SU-DHL-6 (cell line): ENCODE results near the gene MPO.

Experiments used
- H2AFZ ChIP-seq: fragments of 200-600 bp; sonication (generic); 2 replicates; pipeline ENCODE4 v1.6.1; 2014; ENCODE audit warnings: low read depth, mild to moderate bottlenecking, moderate library complexity, mixed read lengths, antibody characterized with exemption, low read length; ENCODE audit not compliant: severe bottlenecking
- H3F3A ChIP-seq: fragments of 200-600 bp; shearing (Covaris generic); 2 replicates; pipeline ENCODE4 v1.6.0; 2016; ENCODE audit warnings: antibody characterized with exemption, mild to moderate bottlenecking; ENCODE audit not compliant: insufficient read depth
- H3K27ac ChIP-seq: fragments of 200-600 bp; sonication (generic); 2 replicates; pipeline ENCODE4 v1.5.1; 2016; ENCODE audit warnings: low read depth, mild to moderate bottlenecking, low read length, moderate library complexity, mixed read lengths
- H3K27me3 ChIP-seq: fragments of 200-600 bp; sonication (generic), shearing (Covaris generic); 2 replicates; pipeline ENCODE4 v1.6.0; 2014; ENCODE audit warnings: mild to moderate bottlenecking, low read length
- H3K36me3 ChIP-seq: fragments of 200-600 bp; sonication (generic); 2 replicates; pipeline ENCODE4 v1.6.1; 2014; ENCODE audit warnings: mild to moderate bottlenecking, low read length, mixed read lengths
- H3K4me2 ChIP-seq: fragments of 300-600, 200-600 bp; shearing (Covaris generic), sonication (generic); 2 replicates; pipeline ENCODE4 v1.6.0; 2014; ENCODE audit warnings: low read length, low read depth, mild to moderate bottlenecking; ENCODE audit not compliant: poor library complexity, severe bottlenecking
- H3K4me3 ChIP-seq: fragments of 200-600 bp; sonication (generic); 2 replicates; pipeline ENCODE4 v1.5.1; 2014; ENCODE audit warnings: antibody characterized with exemption, low read length, mild to moderate bottlenecking, mixed read lengths; ENCODE audit not compliant: insufficient read depth, poor library complexity, severe bottlenecking
- H3K79me2 ChIP-seq: fragments of 200-600 bp; sonication (generic); 2 replicates; pipeline ENCODE4 v1.6.1; 2014; ENCODE audit warnings: mild to moderate bottlenecking, low read length, moderate library complexity; ENCODE audit not compliant: insufficient read depth
- H3K9ac ChIP-seq: fragments of 200-600 bp; sonication (generic); 2 replicates; pipeline ENCODE4 v1.7.0; 2014; ENCODE audit warnings: mild to moderate bottlenecking, low read length
- H3K9me2 ChIP-seq: fragments of 200-600 bp; sonication (generic); replicated peaks from 2 replicates; pipeline ENCODE4 v1.6.1; 2014; ENCODE audit warnings: low read length; ENCODE audit not compliant: insufficient read depth
- H3K9me3 ChIP-seq: fragments of 200-600 bp; sonication (generic); 2 replicates; pipeline ENCODE4 v1.6.1; 2014; ENCODE audit warnings: low read length, mixed read lengths; ENCODE audit not compliant: insufficient read depth
- H4K20me1 ChIP-seq: fragments of 200-600 bp; sonication (generic); 2 replicates; pipeline ENCODE4 v1.6.1; 2014; ENCODE audit warnings: low read depth, mild to moderate bottlenecking, antibody characterized with exemption, low read length, moderate library complexity, mixed read lengths
- CTCF ChIP-seq: fragments of 200-600 bp; sonication (generic); IDR thresholded peaks from one replicate; pipeline ENCODE4 v1.5.1; 2017; ENCODE audit warnings: antibody characterized with exemption, mild to moderate bottlenecking, low read length, moderate library complexity; ENCODE audit not compliant: insufficient read depth, poor library complexity, severe bottlenecking
- EZH2phosphoT487 ChIP-seq: fragments of 200-600 bp; sonication (generic), shearing (Covaris generic); conservative IDR thresholded peaks from 2 replicates; pipeline ENCODE4 v1.6.1; 2018; ENCODE audit warnings: mild to moderate bottlenecking, antibody characterized with exemption, low read length, moderate library complexity, mixed read lengths

MPO gene

GRCh38 chr17:58308173-58308984, 27.6 kb upstream of the MPO start:
- TF ChIP-seq EZH2phosphoT487, result no peak
- no peak for TF ChIP-seq CTCF
- Histone ChIP-seq H3K36me3 (no peaks in the 10 kb centered on the region), H3K27ac (no peak overlapping the region), H3K9ac (no peak overlapping the region), H3K9me3 (no peaks in the 10 kb centered on the region), H3K79me2 (no peaks in the 10 kb centered on the region), H4K20me1 (no peaks in the 10 kb centered on the region), H3K27me3 (no peaks in the 10 kb centered on the region), H3K9me2 (no peaks in the 10 kb centered on the region), H2AFZ (no peak overlapping the region), H3K4me3 (no peak overlapping the region), H3K4me2 (no peak overlapping the region), H3F3A (no peaks in the 10 kb centered on the region)

GRCh38 chr17:58307468-58308172, 26.9 kb upstream of the MPO start:
- Histone ChIP-seq H3K9me3 (no peaks in the 10 kb centered on the region), H3K27ac (no peak overlapping the region), H3K4me2 (no peak overlapping the region), H3K27me3 (no peaks in the 10 kb centered on the region), H3K4me3 (no peak overlapping the region), H3F3A (no peaks in the 10 kb centered on the region), H3K79me2 (no peaks in the 10 kb centered on the region), H4K20me1 (no peaks in the 10 kb centered on the region), H3K9me2 (no peaks in the 10 kb centered on the region), H3K9ac (no peak overlapping the region), H3K36me3 (no peaks in the 10 kb centered on the region), H2AFZ (no peak overlapping the region)
- no peak for TF ChIP-seq CTCF
- TF ChIP-seq EZH2phosphoT487, result no peak

- no peaks in the 10 kb centered on the region for H3K27me3 ChIP-seq
Observed at GRCh38 chr17:58306131-58306951, 25.6 kb upstream of the MPO start.

More at GRCh38 chr17:58306131-58306951, 25.6 kb upstream of the MPO start:
- no peak for TF ChIP-seq EZH2phosphoT487
- no peak for TF ChIP-seq CTCF
- H3F3A ChIP-seq, result no peaks in the 10 kb centered on the region
- H3K36me3 ChIP-seq, result no peaks in the 10 kb centered on the region
- H3K79me2 ChIP-seq, result no peaks in the 10 kb centered on the region
- no peaks in the 10 kb centered on the region for H3K9me2 ChIP-seq
- no peaks in the 10 kb centered on the region for H4K20me1 ChIP-seq
- H3K9ac ChIP-seq, result no peak overlapping the region
- no peaks in the 10 kb centered on the region for H3K9me3 ChIP-seq
- no peak overlapping the region for H2AFZ ChIP-seq
- no peak overlapping the region for H3K4me3 ChIP-seq
- H3K27ac ChIP-seq, result no peak overlapping the region
- no peak overlapping the region for H3K4me2 ChIP-seq
